ENCODE measurements around the gene CD2BP2.

DNA sequence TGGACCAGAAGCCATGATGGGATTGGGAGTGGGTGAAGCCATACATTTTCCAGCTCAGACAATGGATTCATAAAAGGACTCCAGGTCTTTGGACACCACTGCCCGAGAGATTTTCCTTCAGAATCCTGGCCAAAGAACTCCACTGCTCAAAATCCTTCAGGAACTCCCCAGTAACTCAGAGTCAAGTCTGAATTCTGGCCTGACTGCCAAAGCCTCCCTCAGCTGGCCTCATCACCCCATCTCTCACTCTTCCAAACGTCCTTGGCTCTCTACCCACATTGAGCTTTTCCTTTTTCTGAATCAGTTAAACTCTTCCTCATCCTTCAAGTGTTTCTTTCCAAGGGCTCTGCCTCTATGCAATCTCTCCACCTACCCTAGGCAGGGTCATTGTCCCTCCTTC lies 28.4 kb upstream of the CD2BP2 start:
- no peak for TF ChIP-seq CTCF (IDR thresholded peaks at IDR 0.05)
- no peak for TF ChIP-seq POLR2A (IDR thresholded peaks at IDR 0.05)
- TF ChIP-seq POLR2AphosphoS5 (IDR thresholded peaks at IDR 0.05; ENCODE audit: insufficient read depth in 1 of 2, low read depth in 1 of 2), result no peak

Data from vagina (tissue), 2 donors.